ENCODE data around the gene SOX4. TPM values are rescaled to one million over a fixed set of nuclear protein-coding genes. Genes with fewer than 3 reads are reported as not detected.

SOX4 gene
- total RNA-seq, 1 experiment from 2014 or later: 67.0 TPM

- no peak overlapping the region for H3K27ac ChIP-seq (ENCODE audit: low read depth, low read length)
- H3K9me3 ChIP-seq (ENCODE audit: control insufficient read depth in 1 of 2, insufficient read depth in 1 of 2, low read depth in 1 of 2, low read length in 2 of 2): no peaks in the 10 kb centered on the region
- no peaks in the 10 kb centered on the region for H3K4me1 ChIP-seq (ENCODE audit: control insufficient read depth in 1 of 2, insufficient read depth in 2 of 2, low read length in 2 of 2)
- H3K79me2 ChIP-seq (ENCODE audit: insufficient read depth, low read length): no peaks in the 10 kb centered on the region
- H4K20me1 ChIP-seq (ENCODE audit: insufficient read depth): no peaks in the 10 kb centered on the region
- no peaks in the 10 kb centered on the region for H3K27me3 ChIP-seq (ENCODE audit: insufficient read depth, low read length)
- no peak overlapping the region for H3K4me3 ChIP-seq (replicated peaks in 1 of 2; ENCODE audit: low read depth in 1 of 2, low read length in 2 of 2)
- no peak overlapping the region for H3K9ac ChIP-seq (ENCODE audit: low read length)
- intact Hi-C loops (cut with micrococcal nuclease): no loop called here
- ATAC-seq (no peak), DNase-seq (ENCODE audit: low read depth, low spot score) (no peak)
- ChIA-PET RAD21 (ENCODE audit: low non-redundant PET in 1 of 2, low total read pairs in 2 of 2, uncharacterized antibody in 2 of 2, unreplicated experiment in 2 of 2) (no interaction called here), CTCF (no interaction called here), POLR2A (no interaction called here)
- BruUV-seq (replicated peaks): no TSS peak
- no peaks in the 10 kb centered on the region for H3K36me3 ChIP-seq (ENCODE audit: control insufficient read depth in 1 of 2, insufficient read depth in 2 of 2, low read length in 2 of 2)
- TF ChIP-seq MAX (IDR thresholded peaks at IDR 0.05) (no peak), EZH2 (IDR thresholded peaks at IDR 0.05) (no peak), TCF7L2 (IDR thresholded peaks at IDR 0.05; ENCODE audit: borderline replicate concordance, extremely low read depth, insufficient read depth, insufficient read length) (no peak), ZBTB33 (IDR thresholded peaks at IDR 0.05; ENCODE audit: extremely low read depth, insufficient replicate concordance, low read length) (no peak), SRF (IDR thresholded peaks at IDR 0.05; ENCODE audit: low read depth) (no peak), RAD21 (IDR thresholded peaks at IDR 0.05; ENCODE audit: low read depth) (no peak), SP1 (IDR thresholded peaks at IDR 0.05; ENCODE audit: low read depth) (no peak), ATF3 (IDR thresholded peaks at IDR 0.05) (no peak), POLR2AphosphoS5 (IDR thresholded peaks at IDR 0.05; ENCODE audit: low read depth, low read length) (no peak), ZNF274 (IDR thresholded peaks at IDR 0.05; ENCODE audit: low read depth, low read length) (no peak), JUND (IDR thresholded peaks at IDR 0.05) (no peak), ELF1 (IDR thresholded peaks at IDR 0.05; ENCODE audit: borderline replicate concordance, low read depth) (no peak), ZFX (IDR thresholded peaks at IDR 0.05) (no peak), CEBPB (IDR thresholded peaks at IDR 0.05; ENCODE audit: low read depth) (no peak), CBX3 (IDR thresholded peaks at IDR 0.05; ENCODE audit: low read depth) (no peak), FOSL1 (IDR thresholded peaks at IDR 0.05; ENCODE audit: low read depth) (no peak)
- TF ChIP-seq, protein P1, sequence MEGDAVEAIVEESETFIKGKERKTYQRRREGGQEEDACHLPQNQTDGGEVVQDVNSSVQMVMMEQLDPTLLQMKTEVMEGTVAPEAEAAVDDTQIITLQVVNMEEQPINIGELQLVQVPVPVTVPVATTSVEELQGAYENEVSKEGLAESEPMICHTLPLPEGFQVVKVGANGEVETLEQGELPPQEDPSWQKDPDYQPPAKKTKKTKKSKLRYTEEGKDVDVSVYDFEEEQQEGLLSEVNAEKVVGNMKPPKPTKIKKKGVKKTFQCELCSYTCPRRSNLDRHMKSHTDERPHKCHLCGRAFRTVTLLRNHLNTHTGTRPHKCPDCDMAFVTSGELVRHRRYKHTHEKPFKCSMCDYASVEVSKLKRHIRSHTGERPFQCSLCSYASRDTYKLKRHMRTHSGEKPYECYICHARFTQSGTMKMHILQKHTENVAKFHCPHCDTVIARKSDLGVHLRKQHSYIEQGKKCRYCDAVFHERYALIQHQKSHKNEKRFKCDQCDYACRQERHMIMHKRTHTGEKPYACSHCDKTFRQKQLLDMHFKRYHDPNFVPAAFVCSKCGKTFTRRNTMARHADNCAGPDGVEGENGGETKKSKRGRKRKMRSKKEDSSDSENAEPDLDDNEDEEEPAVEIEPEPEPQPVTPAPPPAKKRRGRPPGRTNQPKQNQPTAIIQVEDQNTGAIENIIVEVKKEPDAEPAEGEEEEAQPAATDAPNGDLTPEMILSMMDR (IDR thresholded peaks at IDR 0.05 in 2 of 3, conservative IDR thresholded peaks at IDR 0.05 in 1 of 3; ENCODE audit: borderline replicate concordance in 1 of 3, insufficient read depth in 1 of 3, low read depth in 2 of 3, low read length in 2 of 3): no peak
- TF ChIP-seq, protein P2, sequence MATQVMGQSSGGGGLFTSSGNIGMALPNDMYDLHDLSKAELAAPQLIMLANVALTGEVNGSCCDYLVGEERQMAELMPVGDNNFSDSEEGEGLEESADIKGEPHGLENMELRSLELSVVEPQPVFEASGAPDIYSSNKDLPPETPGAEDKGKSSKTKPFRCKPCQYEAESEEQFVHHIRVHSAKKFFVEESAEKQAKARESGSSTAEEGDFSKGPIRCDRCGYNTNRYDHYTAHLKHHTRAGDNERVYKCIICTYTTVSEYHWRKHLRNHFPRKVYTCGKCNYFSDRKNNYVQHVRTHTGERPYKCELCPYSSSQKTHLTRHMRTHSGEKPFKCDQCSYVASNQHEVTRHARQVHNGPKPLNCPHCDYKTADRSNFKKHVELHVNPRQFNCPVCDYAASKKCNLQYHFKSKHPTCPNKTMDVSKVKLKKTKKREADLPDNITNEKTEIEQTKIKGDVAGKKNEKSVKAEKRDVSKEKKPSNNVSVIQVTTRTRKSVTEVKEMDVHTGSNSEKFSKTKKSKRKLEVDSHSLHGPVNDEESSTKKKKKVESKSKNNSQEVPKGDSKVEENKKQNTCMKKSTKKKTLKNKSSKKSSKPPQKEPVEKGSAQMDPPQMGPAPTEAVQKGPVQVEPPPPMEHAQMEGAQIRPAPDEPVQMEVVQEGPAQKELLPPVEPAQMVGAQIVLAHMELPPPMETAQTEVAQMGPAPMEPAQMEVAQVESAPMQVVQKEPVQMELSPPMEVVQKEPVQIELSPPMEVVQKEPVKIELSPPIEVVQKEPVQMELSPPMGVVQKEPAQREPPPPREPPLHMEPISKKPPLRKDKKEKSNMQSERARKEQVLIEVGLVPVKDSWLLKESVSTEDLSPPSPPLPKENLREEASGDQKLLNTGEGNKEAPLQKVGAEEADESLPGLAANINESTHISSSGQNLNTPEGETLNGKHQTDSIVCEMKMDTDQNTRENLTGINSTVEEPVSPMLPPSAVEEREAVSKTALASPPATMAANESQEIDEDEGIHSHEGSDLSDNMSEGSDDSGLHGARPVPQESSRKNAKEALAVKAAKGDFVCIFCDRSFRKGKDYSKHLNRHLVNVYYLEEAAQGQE (IDR thresholded peaks at IDR 0.05; ENCODE audit: low read depth): no peak
- H2AFZ ChIP-seq (ENCODE audit: low read depth, low read length, poor library complexity, severe bottlenecking): no peak overlapping the region
- no peak overlapping the region for H3K4me2 ChIP-seq (ENCODE audit: low read length)
- H3K9me2 ChIP-seq (ENCODE audit: insufficient read depth): no peaks in the 10 kb centered on the region
Measured at GRCh38 chr6:21610341-21610740, 16.8 kb downstream of the SOX4 start.
